ENCODE data around the gene TPMT. TPM values are rescaled to one million over a fixed set of nuclear protein-coding genes. Genes with fewer than 3 reads are reported as not detected.

Gene TPMT
- total RNA-seq, 4 donors from 2014 or later: 5.9 to 9.5 (median 7.9) TPM

- peaks cover 9 to 19% of the 10 kb centered on the region in 2 donors for H3K4me1 ChIP-seq
- in situ Hi-C loops (cut with MboI; ENCODE audit: low sequenced_read_pairs in 4 of 4): loop anchor here in 2 of 4 donors (10.0 kb wide), 1 partner anchor 291 kb away; no protein-coding TSS in a partner anchor
- no peak overlapping the region for H3K4me3 ChIP-seq
- H3K36me3 ChIP-seq: peaks cover 0 to 7% of the 10 kb centered on the region in 2 donors
- intact Hi-C loops (cut with DNase I; ENCODE audit: low total_unique reads): no loop called here
- H3K9me3 ChIP-seq: no peaks in the 10 kb centered on the region
- ATAC-seq (no peak), DNase-seq (no peak)
- no peak for TF ChIP-seq POLR2A (IDR thresholded peaks at IDR 0.05)
- TF ChIP-seq, protein P1, sequence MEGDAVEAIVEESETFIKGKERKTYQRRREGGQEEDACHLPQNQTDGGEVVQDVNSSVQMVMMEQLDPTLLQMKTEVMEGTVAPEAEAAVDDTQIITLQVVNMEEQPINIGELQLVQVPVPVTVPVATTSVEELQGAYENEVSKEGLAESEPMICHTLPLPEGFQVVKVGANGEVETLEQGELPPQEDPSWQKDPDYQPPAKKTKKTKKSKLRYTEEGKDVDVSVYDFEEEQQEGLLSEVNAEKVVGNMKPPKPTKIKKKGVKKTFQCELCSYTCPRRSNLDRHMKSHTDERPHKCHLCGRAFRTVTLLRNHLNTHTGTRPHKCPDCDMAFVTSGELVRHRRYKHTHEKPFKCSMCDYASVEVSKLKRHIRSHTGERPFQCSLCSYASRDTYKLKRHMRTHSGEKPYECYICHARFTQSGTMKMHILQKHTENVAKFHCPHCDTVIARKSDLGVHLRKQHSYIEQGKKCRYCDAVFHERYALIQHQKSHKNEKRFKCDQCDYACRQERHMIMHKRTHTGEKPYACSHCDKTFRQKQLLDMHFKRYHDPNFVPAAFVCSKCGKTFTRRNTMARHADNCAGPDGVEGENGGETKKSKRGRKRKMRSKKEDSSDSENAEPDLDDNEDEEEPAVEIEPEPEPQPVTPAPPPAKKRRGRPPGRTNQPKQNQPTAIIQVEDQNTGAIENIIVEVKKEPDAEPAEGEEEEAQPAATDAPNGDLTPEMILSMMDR (IDR thresholded peaks at IDR 0.05 in 4 of 5, conservative IDR thresholded peaks at IDR 0.05 in 1 of 5): no peak
- H3K27me3 ChIP-seq: no peaks in the 10 kb centered on the region
- no peak overlapping the region for H3K27ac ChIP-seq
These were observed 28.8 kb downstream of the TPMT start for GRCh38 chr6:18126121-18126520.

GRCh38 chr6:18122128-18123093 lies 32.5 kb downstream of the TPMT start, which contains the start of gene NHLRC1:
TSS of gene NHLRC1 (minus strand) at chr6:18122677. CDS start at chr6:18122606, 71 bp downstream.
- peak within 1 kb of the TSS; percentile 79 to 89 (median 86) for H3K27ac ChIP-seq
- H3K36me3 ChIP-seq: no peaks in the 10 kb centered on the region
- ATAC-seq (peak; percentile 97 to 98), DNase-seq (peak; percentile 85 to 90)
- in situ Hi-C loops (cut with MboI; ENCODE audit: low sequenced_read_pairs in 4 of 4): loop anchor here in 3 of 4 donors (5.0 to 25.0 kb wide), 4 partner anchors 135 to 960 kb away; partner anchors contain the start of gene KIF13A (in 1 of the 3)
- H3K27me3 ChIP-seq: no peaks in the 10 kb centered on the region
- TF ChIP-seq, protein P1 (IDR thresholded peaks at IDR 0.05 in 4 of 5, conservative IDR thresholded peaks at IDR 0.05 in 1 of 5): peak; percentile 97 to 99 (median 98)
- peak; percentile 68 for TF ChIP-seq POLR2A (IDR thresholded peaks at IDR 0.05)
- peaks cover 12 to 20% of the 10 kb centered on the region in 2 donors for H3K4me1 ChIP-seq
- H3K9me3 ChIP-seq: no peaks in the 10 kb centered on the region
- intact Hi-C loops (cut with DNase I; ENCODE audit: low total_unique reads): loop anchor here (1.0 to 5.0 kb wide), 7 partner anchors 20 to 966 kb away; partner anchors contain the start of gene KIF13A
- peak within 1 kb of the TSS; percentile 62 to 97 (median 68) for H3K4me3 ChIP-seq

GRCh38 chr6:18121580-18122127 lies 33.2 kb downstream of the TPMT start:
- no peaks in the 10 kb centered on the region for H3K9me3 ChIP-seq
- peak overlapping the region; percentile 79 to 89 (median 86) for H3K27ac ChIP-seq
- TF ChIP-seq, protein P1 (IDR thresholded peaks at IDR 0.05 in 4 of 5, conservative IDR thresholded peaks at IDR 0.05 in 1 of 5): no peak
- no peak for TF ChIP-seq POLR2A (IDR thresholded peaks at IDR 0.05)
- H3K4me1 ChIP-seq: peaks cover 12 to 20% of the 10 kb centered on the region in 2 donors
- in situ Hi-C loops (cut with MboI; ENCODE audit: low sequenced_read_pairs in 4 of 4): loop anchor here in 3 of 4 donors (5.0 to 25.0 kb wide), 4 partner anchors 134 to 959 kb away; partner anchors contain the start of gene KIF13A (in 1 of the 3)
- ATAC-seq (peak in 1 of 2 donors; percentile 15), DNase-seq (peak in 1 of 2 donors; percentile 13)
- intact Hi-C loops (cut with DNase I; ENCODE audit: low total_unique reads): loop anchor here (1.0 to 5.0 kb wide), 7 partner anchors 19 to 965 kb away; partner anchors contain the start of gene KIF13A
- H3K36me3 ChIP-seq: no peaks in the 10 kb centered on the region
- H3K4me3 ChIP-seq: peak overlapping the region; percentile 62 to 97 (median 68)
- no peaks in the 10 kb centered on the region for H3K27me3 ChIP-seq

DNA sequence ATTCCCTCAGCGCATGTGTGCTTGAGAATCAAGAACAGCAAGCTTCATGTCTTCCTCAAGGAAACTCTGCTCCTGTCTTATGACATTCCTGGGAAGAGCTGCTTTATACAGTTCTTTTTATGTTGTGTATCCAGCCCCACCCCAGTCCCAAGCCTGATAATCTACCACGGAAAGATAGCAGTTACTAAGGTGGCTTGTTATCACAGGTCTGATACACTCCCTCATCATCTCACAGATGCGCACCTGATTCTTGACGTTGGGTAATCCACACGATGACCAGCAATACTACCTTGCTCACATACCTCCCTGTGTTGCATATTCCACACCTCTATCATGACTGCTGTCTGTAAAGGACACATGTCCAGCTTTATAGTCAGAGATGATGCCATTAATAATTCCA lies 35.6 kb downstream of the TPMT start:
- no peaks in the 10 kb centered on the region for H3K9me3 ChIP-seq
- intact Hi-C loops (cut with DNase I; ENCODE audit: low total_unique reads) (no loop called here), in situ Hi-C loops (cut with MboI; ENCODE audit: low sequenced_read_pairs in 4 of 4) (loop anchor here (10.0 to 25.0 kb wide), 4 partner anchors 124 to 957 kb away; no protein-coding TSS in a partner anchor)
- no peak for DNase-seq
- no peak for ATAC-seq
- peaks cover 12 to 20% of the 10 kb centered on the region in 2 donors for H3K4me1 ChIP-seq
- no peak overlapping the region for H3K4me3 ChIP-seq
- no peaks in the 10 kb centered on the region for H3K27me3 ChIP-seq
- H3K27ac ChIP-seq: no peak overlapping the region
- TF ChIP-seq, protein P1 (IDR thresholded peaks at IDR 0.05 in 4 of 5, conservative IDR thresholded peaks at IDR 0.05 in 1 of 5): no peak
- TF ChIP-seq POLR2A (IDR thresholded peaks at IDR 0.05): no peak
- no peaks in the 10 kb centered on the region for H3K36me3 ChIP-seq
